ENCODE results near the gene TMEM170A.

DNA sequence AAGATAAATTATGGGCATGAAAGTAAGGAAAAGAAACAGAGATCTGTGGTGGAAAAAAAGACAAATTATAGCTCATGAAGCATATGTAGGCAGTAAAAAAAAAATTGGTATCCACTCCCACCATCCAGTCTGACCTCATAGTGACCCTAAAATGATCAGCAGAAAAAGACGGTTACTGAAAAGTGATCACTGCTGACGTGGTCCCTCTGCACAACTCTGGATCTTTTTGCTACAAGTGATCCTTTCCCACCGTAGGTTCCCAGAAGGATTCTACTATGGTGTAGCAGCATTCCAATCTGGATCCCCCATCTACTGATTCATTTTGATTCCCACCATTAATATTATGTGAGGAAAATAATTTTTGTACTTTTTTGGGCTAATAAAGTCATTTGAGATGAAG lies 41.6 kb upstream of the TMEM170A start:
- no peak for TF ChIP-seq EZH2phosphoT487 (IDR thresholded peaks at IDR 0.05; ENCODE audit: insufficient read depth, low read depth)
- no peak for TF ChIP-seq EZH2 (IDR thresholded peaks at IDR 0.05; ENCODE audit: insufficient read depth, poor library complexity, severe bottlenecking)

All from GM23248 (cell line).